Measurements from ENCODE around the gene C1orf116.

C1orf116 gene

DNA sequence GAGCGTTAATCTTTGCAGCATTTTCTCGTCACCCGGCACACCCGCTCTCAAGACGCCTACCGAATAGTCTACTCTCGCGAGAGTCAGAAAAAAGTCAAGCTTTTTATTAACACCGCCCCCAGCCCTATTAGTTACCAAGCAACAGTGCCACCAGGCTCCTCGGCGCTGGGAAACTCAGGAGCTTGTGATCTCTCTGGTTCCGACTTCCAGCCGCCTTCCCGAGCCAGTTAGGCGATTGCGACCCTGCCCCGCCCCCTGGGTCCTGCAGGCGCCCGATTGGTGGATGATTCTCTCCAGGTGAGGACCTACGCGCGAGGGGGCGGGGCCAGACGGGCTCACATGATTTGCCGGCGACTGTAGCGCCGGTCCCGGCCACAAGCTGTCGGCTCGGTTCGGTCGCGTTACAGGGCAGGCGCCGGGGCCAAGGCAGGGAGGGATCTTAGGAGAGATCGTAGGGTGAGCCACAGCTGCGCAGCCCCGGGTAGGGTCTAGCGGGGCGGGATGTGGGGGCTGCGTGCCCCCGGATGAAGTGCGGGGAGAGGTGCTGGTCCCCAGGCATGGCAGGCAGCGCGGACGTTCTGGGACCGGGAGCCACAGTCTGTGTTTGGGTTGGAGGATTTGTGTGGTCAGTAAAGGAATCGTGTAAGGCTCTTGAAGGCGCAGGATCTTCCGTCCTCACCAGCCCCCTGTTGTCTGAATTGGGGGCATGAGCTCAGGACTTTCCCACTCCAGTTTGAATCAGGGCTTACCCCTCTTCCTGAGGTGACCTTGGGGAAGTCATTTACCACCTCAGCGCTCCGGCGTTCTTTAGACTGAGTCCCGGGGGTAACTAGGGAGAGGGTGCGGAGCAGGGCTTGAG is 20.6 kb upstream of the C1orf116 start, which contains the start of gene PFKFB2:
Gene PFKFB2, plus strand, starts transcription at position 365 of the 859 bp plus-strand sequence. CDS start 1,443 bp downstream, outside the sequence.
- H3K27ac ChIP-seq = peak within 1 kb of the TSS; percentile 98
- TF ChIP-seq, protein P1, sequence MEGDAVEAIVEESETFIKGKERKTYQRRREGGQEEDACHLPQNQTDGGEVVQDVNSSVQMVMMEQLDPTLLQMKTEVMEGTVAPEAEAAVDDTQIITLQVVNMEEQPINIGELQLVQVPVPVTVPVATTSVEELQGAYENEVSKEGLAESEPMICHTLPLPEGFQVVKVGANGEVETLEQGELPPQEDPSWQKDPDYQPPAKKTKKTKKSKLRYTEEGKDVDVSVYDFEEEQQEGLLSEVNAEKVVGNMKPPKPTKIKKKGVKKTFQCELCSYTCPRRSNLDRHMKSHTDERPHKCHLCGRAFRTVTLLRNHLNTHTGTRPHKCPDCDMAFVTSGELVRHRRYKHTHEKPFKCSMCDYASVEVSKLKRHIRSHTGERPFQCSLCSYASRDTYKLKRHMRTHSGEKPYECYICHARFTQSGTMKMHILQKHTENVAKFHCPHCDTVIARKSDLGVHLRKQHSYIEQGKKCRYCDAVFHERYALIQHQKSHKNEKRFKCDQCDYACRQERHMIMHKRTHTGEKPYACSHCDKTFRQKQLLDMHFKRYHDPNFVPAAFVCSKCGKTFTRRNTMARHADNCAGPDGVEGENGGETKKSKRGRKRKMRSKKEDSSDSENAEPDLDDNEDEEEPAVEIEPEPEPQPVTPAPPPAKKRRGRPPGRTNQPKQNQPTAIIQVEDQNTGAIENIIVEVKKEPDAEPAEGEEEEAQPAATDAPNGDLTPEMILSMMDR (IDR thresholded peaks at IDR 0.05) = peak; percentile 44
- no peak for TF ChIP-seq ZFX (IDR thresholded peaks at IDR 0.05; ENCODE audit: borderline replicate concordance)

GRCh38 chr1:207051191-207051943 is 18.8 kb upstream of the C1orf116 start, which contains the start of gene YOD1:
TSS of gene YOD1 (minus strand) at chr1:207051208. CDS start at chr1:207051030, 178 bp downstream.
- peak within 1 kb of the TSS; percentile 98 for H3K27ac ChIP-seq
- TF ChIP-seq, protein P1 (IDR thresholded peaks at IDR 0.05) = no peak
- no peak for TF ChIP-seq ZFX (IDR thresholded peaks at IDR 0.05; ENCODE audit: borderline replicate concordance)

GRCh38 chr1:207050480-207051190 is 18.1 kb upstream of the C1orf116 start:
- TF ChIP-seq, protein P1 (IDR thresholded peaks at IDR 0.05) = no peak
- TF ChIP-seq ZFX (IDR thresholded peaks at IDR 0.05; ENCODE audit: borderline replicate concordance) = no peak
- peak overlapping the region; percentile 98 for H3K27ac ChIP-seq

DNA sequence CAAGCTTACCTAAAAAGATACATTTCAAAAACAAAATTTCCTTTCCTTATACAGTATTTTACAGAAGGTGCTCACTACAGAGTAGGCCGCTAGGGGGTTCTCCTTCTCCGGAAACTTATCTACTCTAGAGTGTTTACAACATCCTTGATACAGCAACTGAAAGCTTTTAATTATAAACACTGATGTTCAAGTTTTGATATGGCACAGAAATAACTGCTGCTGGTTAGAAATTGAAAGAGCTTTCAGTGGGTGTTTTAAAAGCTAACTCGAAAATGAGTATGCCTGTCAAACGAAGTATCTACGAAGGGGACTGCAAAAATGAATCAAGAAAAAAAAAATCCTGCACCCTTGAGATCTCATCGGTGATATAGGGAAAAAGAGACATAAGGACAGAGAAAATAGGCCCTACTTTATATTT is 17.4 kb upstream of the C1orf116 start:
- no peak for TF ChIP-seq ZFX (IDR thresholded peaks at IDR 0.05; ENCODE audit: borderline replicate concordance)
- TF ChIP-seq, protein P1 (IDR thresholded peaks at IDR 0.05) = peak; percentile 97
- H3K27ac ChIP-seq = peak overlapping the region; percentile 98

DNA sequence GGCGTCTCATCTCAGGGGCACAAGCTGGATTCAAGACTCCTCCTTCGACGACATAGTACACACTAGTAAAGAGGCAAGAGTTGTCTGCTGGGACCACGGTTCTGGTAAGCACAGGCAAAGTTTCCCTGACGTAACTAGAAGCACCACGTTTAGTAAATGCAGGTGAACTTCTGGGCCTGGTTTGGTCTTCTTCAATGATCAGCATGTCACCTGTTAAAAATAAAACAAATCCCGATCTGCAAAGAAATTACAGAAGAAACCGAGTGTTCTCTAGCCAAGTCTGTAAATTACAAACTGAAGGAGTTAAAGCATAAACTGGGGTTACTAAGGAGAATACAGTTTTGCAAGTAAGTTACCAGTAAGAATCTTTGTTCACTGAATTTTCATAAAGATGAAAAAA is 17.0 kb upstream of the C1orf116 start:
- H3K27ac ChIP-seq = peak overlapping the region; percentile 98
- TF ChIP-seq, protein P1 (IDR thresholded peaks at IDR 0.05) = no peak
- TF ChIP-seq ZFX (IDR thresholded peaks at IDR 0.05; ENCODE audit: borderline replicate concordance) = no peak

GRCh38 chr1:207049054-207049453 is 16.5 kb upstream of the C1orf116 start:
- 0 out of 2 replicates have a peak overlapping the region, but pooled peaks have one; percentile 98 for H3K27ac ChIP-seq
- TF ChIP-seq ZFX (IDR thresholded peaks at IDR 0.05; ENCODE audit: borderline replicate concordance) = no peak
- TF ChIP-seq, protein P1 (IDR thresholded peaks at IDR 0.05) = no peak
